ENCODE results near the gene PFN1.
"Not testable (repeated sequence)": the region's sequence is repeated elsewhere in the genome, so short reads cannot be mapped to it uniquely, and the experiment has no call there.

The PFN1 gene

DNA sequence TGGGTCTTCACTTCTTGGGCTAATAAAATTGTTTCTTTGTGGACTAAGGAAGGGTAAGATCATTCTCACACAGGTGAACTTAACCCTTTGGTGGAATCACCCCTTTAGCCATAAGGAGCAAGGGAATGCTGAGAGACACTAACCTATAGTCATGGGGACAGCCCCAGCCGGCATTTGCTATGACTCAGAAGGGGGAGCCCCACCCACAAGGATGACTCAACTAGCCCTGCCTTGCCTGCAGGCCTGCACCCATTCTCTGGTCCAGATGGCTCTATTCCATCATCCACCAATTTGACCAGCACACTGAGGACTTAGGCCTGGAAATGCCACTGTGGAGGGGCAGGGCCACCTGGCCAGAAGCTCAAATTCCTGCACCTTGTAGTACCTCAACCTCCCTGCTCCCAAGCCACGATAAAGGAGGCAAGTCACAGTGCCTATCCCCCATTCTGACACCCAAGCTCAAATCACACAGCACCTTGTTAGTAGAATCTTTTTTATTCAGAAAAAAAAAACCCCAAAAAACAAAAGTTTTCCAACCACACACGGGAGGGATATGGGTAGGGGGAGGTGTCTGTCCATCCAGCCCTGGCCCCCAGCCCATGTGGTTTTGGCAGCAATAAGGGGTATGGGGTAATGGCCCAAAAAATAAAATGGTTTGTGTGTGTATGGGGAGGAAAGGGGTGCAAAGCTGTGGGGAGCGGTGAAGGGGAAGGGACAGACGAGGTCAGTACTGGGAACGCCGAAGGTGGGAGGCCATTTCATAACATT, 3.0 kb downstream of the PFN1 start:
- no peak for DNase-seq

DNA sequence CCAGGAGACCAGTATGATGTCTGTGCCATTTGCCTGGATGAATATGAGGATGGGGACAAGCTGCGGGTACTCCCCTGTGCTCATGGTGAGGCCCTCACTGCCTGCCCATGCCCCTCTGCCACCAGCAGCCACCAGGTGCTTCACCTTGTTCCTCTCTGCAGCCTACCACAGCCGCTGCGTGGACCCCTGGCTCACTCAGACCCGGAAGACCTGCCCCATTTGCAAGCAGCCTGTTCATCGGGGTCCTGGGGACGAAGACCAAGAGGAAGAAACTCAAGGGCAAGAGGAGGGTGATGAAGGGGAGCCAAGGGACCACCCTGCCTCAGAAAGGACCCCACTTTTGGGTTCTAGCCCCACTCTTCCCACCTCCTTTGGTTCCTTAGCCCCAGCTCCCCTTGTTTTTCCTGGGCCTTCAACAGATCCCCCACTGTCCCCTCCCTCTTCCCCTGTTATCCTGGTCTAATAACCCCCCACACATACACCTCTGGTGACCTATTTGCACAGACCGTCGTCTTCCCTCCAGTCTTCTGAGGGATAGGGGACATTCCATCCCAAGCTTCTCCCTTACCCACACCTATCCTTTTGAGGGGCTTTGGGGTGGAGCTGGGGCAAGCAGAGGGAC, 3.7 kb downstream of the PFN1 start:
- DNase-seq: no peak

DNA sequence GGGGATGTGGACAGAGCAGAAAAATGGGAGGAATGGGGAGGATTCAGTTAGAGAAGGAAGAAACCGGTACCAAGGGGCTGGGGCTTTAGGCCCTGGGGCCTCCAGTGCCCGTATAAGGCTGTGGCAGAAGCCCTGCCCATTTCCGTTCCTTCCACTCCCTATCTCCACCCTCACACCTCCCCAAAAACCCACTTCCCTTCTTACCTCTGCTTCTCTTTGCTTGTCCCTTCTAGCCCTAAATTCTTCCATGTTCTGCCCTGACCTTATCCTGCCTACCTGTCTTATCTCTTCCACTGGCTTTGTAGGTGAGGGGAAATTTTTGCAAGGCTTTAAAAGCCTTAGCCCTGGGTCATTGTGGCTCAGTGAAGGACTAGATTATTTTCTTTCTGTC, 4.2 kb downstream of the PFN1 start:
- DNase-seq: no peak

DNA sequence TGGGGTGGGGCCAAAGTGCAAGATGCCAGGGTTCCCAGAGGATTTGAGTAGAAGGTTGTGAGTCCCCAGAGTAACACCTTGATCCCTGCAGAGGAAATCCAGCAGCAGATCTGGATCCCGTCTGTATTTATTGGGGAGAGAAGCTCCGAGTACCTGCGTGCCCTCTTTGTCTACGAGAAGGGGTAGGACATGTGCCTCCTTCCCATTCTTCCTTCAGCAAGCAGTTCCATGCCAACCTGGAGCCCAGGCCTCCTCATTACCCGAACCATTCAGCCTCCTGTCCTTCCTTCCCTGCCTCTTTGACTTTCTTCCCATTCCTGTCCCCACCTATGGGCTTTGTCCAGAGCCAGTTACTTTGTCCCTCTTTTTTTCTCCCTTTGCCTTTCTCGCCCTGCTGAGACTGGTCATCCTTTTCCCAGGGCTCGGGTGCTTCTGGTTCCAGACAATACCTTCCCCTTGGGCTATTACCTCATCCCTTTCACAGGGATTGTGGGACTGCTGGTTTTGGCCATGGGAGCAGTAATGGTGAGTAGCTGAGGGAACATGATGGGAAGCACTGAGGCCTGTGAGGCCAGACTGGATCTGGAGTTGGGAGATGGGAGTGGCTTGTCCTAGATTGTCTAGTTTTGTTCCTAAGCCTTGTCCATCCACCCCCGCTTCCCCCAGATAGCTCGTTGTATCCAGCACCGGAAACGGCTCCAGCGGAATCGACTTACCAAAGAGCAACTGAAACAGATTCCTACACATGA, 5.4 kb downstream of the PFN1 start:
- DNase-seq: no peak

DNA sequence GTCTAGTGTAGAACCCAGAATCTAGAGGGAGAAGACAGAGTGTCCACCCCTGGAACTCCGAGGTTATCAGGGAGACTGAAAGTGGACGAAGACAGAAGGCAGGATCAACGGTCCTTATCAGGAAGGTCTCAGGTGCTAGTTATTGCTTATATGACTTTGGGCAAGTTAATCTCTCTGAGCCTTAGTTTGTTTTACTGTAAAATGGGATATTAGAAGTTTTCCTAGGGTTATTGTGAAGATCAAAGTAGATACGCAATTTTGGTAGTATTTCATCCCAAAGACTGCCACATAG, 7.1 kb downstream of the PFN1 start:
- DNase-seq: no peak

DNA sequence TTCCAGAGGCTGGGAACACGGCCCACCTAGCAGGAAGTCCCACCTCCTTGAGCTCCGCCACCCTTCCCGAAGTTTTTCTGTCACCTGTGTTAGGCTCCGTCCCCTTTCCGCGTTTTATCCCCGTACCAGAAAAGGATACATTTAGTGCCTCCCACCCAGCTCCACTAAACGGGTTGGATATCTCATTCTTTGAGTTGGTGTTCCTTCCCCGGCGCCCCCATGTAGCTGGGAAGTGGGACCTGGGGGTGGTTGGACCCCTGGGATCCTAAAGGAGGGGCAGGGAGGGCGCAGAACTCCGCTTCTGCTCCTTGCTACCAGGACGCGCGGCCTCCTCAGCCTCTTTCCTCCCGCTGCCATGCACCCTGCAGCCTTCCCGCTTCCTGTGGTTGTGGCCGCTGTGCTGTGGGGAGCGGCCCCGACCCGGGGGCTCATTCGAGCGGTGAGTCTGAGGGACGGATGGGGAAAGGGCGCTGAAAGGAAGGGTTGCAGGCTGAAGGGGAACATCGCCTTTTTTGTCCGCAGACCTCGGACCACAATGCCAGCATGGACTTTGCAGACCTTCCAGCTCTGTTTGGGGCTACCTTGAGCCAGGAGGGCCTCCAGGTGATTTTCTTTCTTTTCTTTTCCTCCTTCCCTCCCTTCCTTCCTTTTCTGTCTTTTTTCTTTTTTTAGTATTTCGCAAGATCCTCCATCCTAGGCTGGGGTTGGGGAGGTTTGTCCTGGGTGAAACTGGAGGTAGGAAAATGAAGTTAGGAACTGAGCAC, 7.6 kb downstream of the PFN1 start:
- no peak for DNase-seq

DNA sequence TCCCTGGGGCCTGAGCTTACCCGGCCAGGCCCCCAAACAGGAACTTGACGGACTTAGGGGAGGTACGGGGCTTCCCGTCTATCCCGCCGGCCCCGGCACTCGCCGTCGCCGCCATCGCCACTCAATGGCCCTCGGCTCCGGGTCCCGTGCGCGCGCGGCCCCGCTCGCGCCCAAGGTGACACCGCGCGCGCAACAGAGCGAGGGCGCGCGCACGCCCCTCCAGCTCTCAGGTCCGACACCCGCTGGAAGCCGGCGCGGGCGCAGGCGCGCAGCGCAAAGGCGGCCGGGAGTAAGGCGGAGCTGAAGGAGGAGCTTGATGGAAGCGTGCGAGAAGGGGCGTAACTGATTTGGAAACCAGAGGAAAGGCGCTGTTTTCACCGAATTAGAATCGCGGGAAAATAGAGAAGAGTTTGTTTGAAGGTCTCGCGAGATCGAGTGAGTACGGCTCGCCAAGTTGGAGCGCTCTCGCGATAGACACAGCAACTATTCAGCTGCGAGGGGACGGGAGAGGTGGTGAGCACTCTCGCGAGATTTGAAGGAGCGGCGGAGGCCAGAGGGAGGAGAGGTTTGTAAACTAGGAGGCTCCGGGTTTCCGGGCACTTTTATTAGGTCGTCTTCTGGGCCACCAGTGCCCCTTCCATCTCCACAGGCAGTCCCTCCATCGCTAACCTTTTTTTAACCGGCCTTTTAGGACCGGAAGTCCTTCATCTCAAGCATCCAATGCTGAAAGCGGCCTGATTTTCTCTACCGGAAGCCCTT, 8.4 kb downstream of the PFN1 start, which contains the start of the genes RNF167 and SLC25A11:
TSS of gene RNF167 (plus strand) at position 473 of the 759 bp plus-strand sequence. CDS start 642 bp downstream, outside the sequence.
TSS of gene SLC25A11 (minus strand) at position 251 of the 759 bp plus-strand sequence. CDS start at position 115, 136 bp downstream.
- DNase-seq: peak; percentile 97

DNA sequence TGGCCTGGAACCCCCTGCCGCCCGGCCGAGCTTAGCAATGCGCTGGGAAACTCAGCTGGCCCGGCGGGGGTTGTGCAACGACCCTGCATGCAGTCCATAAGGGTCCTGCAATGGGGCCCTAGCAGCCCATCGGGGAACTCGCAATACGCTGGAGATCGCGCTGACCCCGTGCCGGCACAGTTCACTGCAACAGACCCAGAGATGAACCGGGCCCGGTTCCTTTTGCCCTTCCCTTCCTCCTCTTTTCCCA, 8.9 kb downstream of the PFN1 start:
- DNase-seq: no peak

DNA sequence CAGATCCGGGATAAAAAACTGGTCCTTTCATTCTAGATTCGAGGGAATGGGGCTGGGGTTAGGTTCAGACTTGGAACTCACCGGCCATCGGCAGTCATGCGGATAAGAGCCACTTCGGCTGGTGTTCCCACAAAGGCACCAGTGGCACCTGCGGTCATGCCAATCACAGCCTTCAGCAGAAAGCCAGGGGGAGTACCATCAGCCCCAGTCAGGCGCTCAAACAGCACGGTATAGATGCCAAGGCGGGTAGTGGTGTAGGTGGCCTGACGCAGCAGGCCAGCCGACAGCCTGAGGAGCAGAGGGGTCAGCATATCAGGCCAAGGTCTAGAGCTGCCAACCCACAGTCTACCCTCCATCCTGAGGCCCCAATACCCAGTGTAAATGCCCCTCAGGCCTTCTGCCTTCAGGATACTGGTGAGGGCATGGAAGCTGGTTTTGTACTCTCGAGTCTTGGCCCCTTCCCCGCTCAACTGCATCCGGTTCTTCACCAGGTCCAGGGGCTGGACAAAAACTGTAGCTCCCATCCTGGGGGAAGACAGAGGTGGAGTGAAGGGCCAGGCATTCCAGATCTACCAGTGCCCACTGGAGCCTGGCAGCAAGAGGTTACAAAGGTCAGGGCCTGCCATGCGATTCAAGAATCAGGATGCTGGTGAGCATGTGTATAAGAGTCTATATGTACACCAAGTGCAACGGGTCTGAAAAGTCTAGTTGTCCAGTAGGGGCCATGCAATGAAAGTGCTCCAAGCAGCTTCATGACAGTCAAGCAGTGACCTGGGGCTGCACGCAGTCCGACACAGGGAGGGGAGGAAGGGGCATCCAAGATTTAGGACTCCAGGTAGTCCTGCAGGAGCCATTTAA, 9.4 kb downstream of the PFN1 start:
- DNase-seq: no peak

DNA sequence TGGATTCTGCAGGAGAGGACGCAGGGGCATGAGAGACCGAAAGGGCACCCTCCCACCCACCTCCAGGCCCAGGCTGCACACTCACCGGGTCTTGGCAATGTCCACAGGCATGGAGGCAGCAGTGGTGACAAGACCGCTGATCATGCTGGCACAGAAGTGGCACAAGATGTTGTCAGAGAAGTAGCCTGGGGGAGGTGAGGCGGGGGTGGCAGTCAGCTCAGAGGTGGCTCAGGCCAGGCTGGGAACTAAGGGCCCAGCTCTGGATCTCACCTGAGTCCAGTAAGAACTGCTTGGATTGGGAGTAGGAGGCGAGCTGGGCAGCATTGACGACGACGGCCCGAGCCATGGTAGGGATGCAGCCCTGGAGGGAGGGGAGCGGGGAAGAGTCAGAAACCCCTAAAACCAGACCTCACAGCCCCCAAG, 10.2 kb downstream of the PFN1 start:
- no peak for DNase-seq

DNA sequence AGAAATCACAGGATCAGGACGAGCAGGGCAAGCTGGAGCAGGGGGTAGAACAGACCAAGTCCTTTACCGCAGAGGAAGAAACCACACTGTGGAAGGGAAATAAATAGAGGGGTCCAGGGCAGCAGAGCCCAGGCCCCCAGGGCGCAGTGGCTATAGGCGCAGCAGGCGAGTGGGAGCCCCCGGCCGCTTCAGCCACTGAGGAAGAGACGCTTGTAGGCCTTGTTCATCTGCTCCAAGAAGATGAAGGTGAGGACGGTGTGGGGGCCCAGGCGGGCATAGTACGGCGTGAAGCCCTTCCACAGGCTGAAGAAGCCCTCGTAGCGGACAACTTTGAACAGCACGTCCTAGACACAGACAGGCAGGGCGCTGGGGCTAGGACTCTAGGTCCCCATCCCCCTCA, 10.8 kb downstream of the PFN1 start:
- no peak for DNase-seq

DNA sequence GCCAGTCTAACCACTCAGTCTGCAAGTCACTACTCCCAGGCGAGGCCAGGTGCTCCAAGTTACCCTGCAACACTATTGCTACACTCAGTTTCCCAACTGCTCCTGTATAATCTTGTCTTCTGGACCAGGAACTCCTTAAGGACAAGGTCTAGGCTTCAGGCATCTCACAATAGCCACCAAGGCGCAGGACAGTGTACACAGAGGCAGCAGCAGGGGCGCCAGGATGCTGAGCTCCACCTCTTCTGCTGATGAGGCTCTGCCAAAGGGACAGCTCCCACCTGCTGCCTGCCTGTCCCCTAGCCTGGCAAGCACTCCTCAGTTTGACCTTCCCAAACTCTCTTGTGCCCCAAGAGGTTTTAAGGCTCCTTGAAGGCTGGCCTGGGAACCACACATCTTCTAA, 11.9 kb downstream of the PFN1 start:
- DNase-seq: no peak

DNA sequence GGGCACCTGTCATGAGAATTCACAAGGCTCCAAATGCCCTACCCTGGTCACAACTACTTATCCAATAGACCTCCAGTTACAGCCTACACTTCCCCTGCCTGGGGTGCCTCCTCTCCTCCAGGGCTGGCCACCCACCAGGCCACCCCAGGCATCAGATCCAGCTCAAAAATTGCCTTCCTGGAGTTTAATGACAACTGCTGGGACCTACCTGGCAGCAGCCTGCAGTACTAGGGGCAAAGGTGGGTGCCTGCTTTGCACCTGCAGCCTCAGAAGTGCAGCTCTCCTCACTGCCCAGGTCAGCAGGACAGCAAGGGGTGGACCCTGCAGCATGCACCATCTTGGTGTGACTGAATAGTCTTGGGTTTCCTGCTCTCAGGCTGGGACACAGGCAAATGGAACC, 12.7 kb downstream of the PFN1 start:
- DNase-seq: no peak

DNA sequence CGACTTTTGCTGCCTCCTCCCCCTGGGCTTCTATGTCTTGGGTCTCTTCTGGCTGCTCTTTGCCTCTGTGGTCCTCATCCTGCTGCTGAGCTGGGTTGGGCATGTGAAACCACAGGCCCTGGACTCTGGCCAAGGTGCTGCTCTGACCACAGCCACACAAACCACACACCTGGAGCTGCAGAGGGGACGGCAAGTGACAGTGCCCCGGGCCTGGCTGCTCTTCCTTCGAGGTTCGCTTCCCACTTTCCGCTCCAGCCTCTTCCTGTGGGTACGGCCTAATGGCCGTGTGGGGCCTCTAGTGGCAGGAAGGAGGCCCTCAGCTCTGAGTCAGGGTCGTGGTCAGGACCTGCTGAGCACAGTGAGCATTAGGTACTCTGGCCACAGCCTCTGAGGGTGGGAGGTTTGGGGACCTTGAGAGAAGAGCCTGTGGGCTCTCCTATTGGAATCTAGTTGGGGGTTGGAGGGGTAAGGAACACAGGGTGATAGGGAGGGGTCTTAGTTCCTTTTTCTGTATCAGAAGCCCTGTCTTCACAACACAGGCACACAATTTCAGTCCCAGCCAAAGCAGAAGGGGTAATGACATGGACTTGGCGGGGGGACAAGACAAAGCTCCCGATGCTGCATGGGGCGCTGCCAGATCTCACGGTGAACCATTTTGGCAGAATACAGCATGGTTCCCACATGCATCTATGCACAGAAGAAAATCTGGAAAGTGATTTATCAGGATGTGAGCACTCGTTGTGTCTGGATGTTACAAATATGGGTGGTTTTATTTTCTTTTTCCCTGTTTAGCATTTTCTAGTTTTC, 14.0 kb downstream of the PFN1 start:
- DNase-seq: no peak

DNA sequence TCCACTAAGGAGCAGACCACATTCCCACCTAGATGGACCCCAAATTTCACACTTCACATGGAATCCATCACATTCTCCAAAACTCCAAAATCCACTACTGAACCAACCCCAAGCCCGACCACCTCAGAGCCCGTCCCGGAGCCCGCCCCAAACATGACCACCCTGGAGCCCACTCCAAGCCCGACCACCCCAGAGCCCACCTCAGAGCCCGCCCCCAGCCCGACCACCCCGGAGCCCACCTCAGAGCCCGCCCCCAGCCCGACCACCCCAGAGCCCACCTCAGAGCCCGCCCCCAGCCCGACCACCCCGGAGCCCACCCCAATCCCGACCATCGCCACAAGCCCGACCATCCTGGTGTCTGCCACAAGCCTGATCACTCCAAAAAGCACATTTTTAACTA, 14.7 kb downstream of the PFN1 start:
- DNase-seq: no peak

DNA sequence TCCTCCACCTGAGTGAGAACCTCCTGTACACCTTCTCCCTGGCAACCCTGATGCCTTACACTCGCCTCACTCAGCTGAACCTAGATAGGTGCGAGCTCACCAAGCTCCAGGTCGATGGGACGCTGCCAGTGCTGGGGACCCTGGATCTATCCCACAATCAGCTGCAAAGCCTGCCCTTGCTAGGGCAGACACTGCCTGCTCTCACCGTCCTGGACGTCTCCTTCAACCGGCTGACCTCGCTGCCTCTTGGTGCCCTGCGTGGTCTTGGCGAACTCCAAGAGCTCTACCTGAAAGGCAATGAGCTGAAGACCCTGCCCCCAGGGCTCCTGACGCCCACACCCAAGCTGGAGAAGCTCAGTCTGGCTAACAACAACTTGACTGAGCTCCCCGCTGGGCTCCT, 15.6 kb downstream of the PFN1 start:
- DNase-seq: no peak

DNA sequence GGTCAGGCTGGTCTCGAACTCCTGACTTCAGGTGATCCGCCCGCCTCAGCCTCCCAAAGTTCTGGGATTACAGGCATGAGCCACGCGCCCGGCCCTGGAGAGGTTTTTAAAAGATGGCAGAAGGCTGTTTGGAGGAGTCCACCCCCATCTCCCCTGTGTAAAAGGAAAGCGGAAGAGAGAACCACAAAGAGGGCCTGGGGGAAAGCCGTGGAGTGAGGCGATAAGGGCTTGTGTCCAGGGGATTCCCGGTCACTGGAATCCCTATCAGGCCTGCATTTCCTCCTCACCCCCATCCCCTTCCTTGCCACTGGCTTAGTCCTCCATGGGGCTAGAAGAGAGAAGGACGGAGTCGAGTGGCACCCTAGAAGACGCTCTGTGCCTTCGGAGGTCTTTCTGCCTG, 16.4 kb downstream of the PFN1 start, which contains the start of gene GP1BA:
TSS of gene GP1BA (plus strand) at position 315 of the 400 bp plus-strand sequence. CDS start 328 bp downstream, outside the sequence.
- no peak for DNase-seq

DNA sequence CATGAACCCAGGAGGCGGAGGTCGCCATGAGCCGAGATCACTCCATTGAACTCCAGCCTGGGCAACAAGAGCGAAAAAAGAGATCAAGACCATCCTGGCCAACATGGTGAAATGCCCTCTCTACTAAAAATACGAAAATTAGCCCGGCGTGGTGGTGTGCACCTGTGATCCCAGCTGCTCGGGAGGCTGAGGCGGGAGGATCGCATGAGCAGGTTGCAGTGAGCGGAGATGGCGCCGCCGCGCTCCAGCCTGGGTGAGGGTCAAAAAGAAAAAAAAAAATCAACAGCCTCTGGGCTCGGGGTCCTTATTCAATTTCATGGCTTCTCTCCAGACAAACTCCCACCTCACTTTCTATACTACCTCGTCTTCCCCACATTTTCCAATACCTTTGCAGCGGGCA, 19.4 kb downstream of the PFN1 start:
- DNase-seq: no peak

DNA sequence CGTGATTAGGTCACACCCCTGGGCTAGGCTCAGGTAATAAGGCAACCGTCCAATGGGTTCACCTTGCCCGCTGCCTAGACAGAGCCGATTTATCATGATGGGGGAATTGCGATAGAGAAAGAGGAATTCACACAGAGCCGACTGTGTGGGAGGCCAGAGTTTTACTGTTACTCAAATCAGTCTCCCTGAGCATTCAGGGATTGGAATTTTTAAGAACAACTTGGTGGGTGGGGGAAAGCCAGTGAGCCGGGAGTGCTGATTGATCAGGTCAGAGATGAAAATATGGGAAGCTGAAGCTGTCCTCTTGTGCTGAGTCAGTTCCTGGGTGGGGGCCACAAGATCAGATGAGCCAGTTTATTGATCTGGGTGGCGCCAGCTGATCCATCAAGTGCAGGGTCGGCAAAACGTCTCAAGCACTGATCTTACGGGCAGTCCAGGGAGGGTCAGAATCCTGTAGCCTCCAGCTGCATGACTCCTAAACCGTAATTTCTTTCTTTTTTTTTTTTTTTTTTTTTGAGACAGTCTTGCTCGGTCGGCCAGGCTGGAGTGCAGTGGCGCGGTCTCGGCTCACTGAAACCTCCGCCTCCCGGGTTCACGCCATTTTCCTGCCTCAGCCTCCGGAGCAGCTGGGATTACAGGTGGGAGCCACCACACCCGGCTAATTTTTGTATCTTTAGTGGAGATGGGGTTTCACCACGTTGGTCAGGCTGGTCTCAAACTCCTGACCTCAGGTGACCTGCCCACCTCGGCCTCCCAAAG, 21.6 kb downstream of the PFN1 start:
- DNase-seq: not testable (repeated sequence)

DNA sequence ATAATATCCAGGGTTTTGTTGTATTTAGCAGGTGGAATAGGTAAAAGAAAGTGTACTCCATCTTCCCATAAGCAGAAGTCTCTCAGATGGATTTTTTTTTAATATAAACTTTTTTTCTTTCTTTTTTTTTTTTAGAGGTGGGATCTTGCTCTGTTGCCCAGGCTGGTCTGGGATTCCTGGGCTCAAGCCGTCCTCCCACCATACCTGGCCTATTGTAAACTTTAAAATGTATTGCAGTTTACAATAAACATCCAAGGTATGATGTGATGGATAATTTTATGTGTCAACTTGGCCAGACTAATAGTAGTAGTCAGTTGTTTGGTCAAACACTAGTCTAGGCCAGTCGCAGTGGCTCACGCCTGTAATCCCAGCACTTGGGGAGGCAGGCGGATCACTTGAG, 27.0 kb downstream of the PFN1 start:
- DNase-seq: no peak
